ENCODE measurements around the gene GEN1. TPM values are rescaled to one million over a fixed set of nuclear protein-coding genes. Genes with fewer than 3 reads are reported as not detected.

The GEN1 gene
- total and polyA plus RNA-seq, 8 donors: 0.58 to 65.2 (median 5.4) TPM

GRCh38 chr2:17788773-17789172 lies 34.8 kb downstream of the GEN1 start:
- Histone ChIP-seq H3K27me3 (peaks cover 0 to 4% (median 0%) of the 10 kb centered on the region in 3 donors), H3K4me3 (no peak overlapping the region), H3K4me1 (peaks cover 0 to 10% (median 2%) of the 10 kb centered on the region in 4 donors), H3K27ac (no peak overlapping the region), H3K36me3 (no peaks in the 10 kb centered on the region), H3K9me3 (no peaks in the 10 kb centered on the region)
- WGBS, 5 donors: 69 to 78% (median 74%) methylated on average over 4 of the region's 4 CpGs
- no peak for DNase-seq
- TF ChIP-seq EP300 (IDR thresholded peaks at IDR 0.05) (no peak), POLR2A (IDR thresholded peaks at IDR 0.05) (no peak), POLR2AphosphoS5 (IDR thresholded peaks at IDR 0.05) (no peak), CTCF (IDR thresholded peaks at IDR 0.05) (no peak)
- intact Hi-C loops (cut with DNase I; ENCODE audit: low total_unique reads): no loop called here

GRCh38 chr2:17790536-17790935 lies 36.6 kb downstream of the GEN1 start:
- intact Hi-C loops (cut with DNase I; ENCODE audit: low total_unique reads): no loop called here
- DNase-seq: no peak
- no peaks in the 10 kb centered on the region for H3K9me3 ChIP-seq
- peaks cover 0 to 4% (median 0%) of the 10 kb centered on the region in 3 donors for H3K27me3 ChIP-seq
- TF ChIP-seq EP300 (IDR thresholded peaks at IDR 0.05) (no peak), POLR2AphosphoS5 (IDR thresholded peaks at IDR 0.05) (no peak), CTCF (IDR thresholded peaks at IDR 0.05) (no peak), POLR2A (IDR thresholded peaks at IDR 0.05) (no peak)
- H3K4me3 ChIP-seq: no peak overlapping the region
- H3K27ac ChIP-seq: no peak overlapping the region
- peaks cover 0 to 10% (median 2%) of the 10 kb centered on the region in 4 donors for H3K4me1 ChIP-seq
- WGBS, 5 donors: 31 to 38% (median 34%) methylated on average over 1 of the region's 1 CpG
- H3K36me3 ChIP-seq: no peaks in the 10 kb centered on the region

GRCh38 chr2:17791121-17791816 lies 37.3 kb downstream of the GEN1 start:
- Histone ChIP-seq H3K9me3 (no peaks in the 10 kb centered on the region), H3K4me1 (peaks cover 0 to 10% (median 2%) of the 10 kb centered on the region in 4 donors), H3K27me3 (peaks cover 0 to 4% (median 0%) of the 10 kb centered on the region in 3 donors), H3K4me3 (no peak overlapping the region), H3K36me3 (no peaks in the 10 kb centered on the region), H3K27ac (no peak overlapping the region)
- WGBS, 5 donors: 31 to 41% (median 36%) methylated on average over 5 of the region's 5 CpGs
- DNase-seq: peak in 1 of 2 donors; percentile 81
- no peak for TF ChIP-seq CTCF (IDR thresholded peaks at IDR 0.05)
- no peak for TF ChIP-seq EP300 (IDR thresholded peaks at IDR 0.05)
- no peak for TF ChIP-seq POLR2AphosphoS5 (IDR thresholded peaks at IDR 0.05)
- TF ChIP-seq POLR2A (IDR thresholded peaks at IDR 0.05): no peak
- intact Hi-C loops (cut with DNase I; ENCODE audit: low total_unique reads): no loop called here

- Histone ChIP-seq H3K4me1 (peaks cover 0 to 10% (median 2%) of the 10 kb centered on the region in 4 donors), H3K9me3 (no peaks in the 10 kb centered on the region), H3K4me3 (no peak overlapping the region), H3K36me3 (no peaks in the 10 kb centered on the region), H3K27ac (no peak overlapping the region), H3K27me3 (peaks cover 0 to 4% (median 0%) of the 10 kb centered on the region in 3 donors)
- TF ChIP-seq POLR2A (IDR thresholded peaks at IDR 0.05) (no peak), POLR2AphosphoS5 (IDR thresholded peaks at IDR 0.05) (no peak)
- intact Hi-C loops (cut with DNase I; ENCODE audit: low total_unique reads): no loop called here
- no peak for DNase-seq
- WGBS, 5 donors: 47 to 80% (median 70%) methylated on average over 2 of the region's 2 CpGs
Measured at GRCh38 chr2:17791817-17792130, 37.8 kb downstream of the GEN1 start.

- intact Hi-C loops (cut with DNase I; ENCODE audit: low total_unique reads): no loop called here
- Histone ChIP-seq H3K27ac (no peak overlapping the region), H3K4me3 (no peak overlapping the region), H3K9me3 (no peaks in the 10 kb centered on the region), H3K36me3 (no peaks in the 10 kb centered on the region), H3K27me3 (peaks cover 0 to 4% (median 0%) of the 10 kb centered on the region in 3 donors), H3K4me1 (peaks cover 0 to 10% (median 2%) of the 10 kb centered on the region in 4 donors)
- 37 to 75% (median 63%) methylated on average over 1 of the region's 1 CpG for WGBS, 5 donors
- DNase-seq: no peak
- TF ChIP-seq CTCF (IDR thresholded peaks at IDR 0.05) (no peak), EP300 (IDR thresholded peaks at IDR 0.05) (no peak), POLR2AphosphoS5 (IDR thresholded peaks at IDR 0.05) (no peak), POLR2A (IDR thresholded peaks at IDR 0.05) (no peak)
Measured at GRCh38 chr2:17792515-17792914, 38.6 kb downstream of the GEN1 start.
